ENCODE data around the gene ZBP1.
"Not testable (repeated sequence)": the region's sequence is repeated elsewhere in the genome, so short reads cannot be mapped to it uniquely, and the experiment has no call there.

Gene ZBP1

GRCh38 chr20:57647006-57647932 lies 27.0 kb upstream of the ZBP1 start:
- no peak for DNase-seq (ENCODE audit: low spot score)

DNA sequence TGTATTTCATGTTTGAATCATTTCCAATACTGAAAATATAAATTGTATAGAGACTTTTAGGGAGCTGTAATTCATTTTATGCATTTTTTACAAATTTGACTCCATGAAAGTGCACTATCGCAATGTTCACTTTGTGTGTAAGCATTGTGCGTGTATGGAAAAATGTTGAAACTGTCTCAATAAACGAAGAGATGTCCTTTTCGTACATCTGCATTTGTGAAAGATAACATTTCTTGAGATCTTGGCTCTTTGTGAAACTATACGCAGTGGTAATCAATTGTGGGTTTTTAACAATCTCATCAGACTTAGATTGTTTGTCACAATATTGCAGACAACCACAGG lies 18.6 kb upstream of the ZBP1 start:
- DNase-seq (ENCODE audit: low spot score) = no peak

DNA sequence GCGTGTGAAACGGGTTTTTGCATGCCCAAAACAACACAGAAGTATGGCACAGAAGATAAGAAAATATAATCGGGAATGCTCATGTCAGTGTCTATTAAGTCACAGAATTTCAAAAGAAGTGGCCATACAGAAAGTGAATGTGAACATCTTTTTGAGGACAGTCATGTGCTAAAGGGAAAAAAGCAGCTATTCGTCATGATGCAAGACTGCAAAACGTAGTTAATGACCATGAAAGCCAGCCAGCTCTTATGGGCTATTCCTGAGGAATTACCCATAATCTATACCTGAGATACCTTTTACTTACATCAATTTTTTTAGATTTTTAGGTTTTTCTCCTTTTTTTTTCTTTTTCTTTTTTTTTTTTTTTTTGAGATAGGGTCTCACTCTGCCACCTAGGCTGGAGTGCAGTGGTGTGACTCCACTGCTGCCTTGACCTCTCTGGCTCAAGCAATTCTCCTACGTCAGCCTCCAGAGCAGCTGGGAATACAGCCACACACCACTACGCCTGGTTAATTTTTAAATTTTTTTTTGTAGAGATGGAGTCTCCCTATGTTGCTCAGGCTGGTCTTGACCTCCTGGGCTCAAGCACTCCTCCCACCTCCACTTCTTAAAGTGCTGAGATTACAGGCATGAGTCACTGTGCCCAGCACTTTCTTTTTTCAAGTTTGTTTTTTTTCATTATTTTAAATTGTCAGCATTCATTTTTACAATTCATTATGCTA lies 18.1 kb upstream of the ZBP1 start:
- DNase-seq (ENCODE audit: low spot score) = no peak

GRCh38 chr20:57633945-57634491 lies 13.8 kb upstream of the ZBP1 start:
- no peak for DNase-seq (ENCODE audit: low spot score)

DNA sequence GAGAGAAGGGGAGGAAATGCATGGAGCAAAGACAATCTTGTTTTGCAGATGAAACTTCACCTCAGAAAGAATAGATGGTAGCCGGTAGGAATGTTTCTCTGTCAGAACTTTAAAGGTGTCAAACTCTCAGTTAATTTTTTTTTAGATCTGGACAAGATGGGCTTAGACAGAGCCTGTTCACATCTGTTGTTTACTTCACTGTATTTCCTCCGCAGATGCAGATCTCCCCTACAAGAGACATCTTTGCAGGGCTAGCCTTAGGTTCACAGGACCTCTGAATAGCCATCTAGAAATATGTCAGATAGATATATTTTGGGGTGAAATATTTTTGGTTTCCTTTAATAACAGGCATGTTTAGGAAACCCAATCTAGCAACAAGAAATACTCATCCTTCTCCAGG lies 12.1 kb upstream of the ZBP1 start:
- DNase-seq (ENCODE audit: low spot score) = peak; percentile 57

DNA sequence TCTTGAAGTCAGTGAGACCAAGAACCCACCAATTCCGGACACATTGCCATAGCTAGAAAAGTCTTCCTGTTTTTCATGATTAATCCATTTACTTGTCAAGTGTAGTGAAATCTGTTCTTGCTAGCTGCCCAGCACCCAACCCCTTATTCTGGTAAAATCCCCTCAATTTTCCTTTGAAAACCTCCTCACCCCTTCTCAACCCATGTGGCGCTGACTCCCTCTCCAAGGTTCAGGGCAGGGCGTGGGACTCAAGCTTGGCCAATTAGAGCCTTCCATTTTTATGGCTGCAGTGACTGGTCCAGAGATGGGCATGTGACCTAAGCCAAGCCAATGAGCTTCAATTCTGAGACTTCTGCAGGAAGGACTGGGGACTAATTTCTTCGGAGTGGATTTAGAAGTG lies 9.8 kb upstream of the ZBP1 start:
- no peak for DNase-seq (ENCODE audit: low spot score)

DNA sequence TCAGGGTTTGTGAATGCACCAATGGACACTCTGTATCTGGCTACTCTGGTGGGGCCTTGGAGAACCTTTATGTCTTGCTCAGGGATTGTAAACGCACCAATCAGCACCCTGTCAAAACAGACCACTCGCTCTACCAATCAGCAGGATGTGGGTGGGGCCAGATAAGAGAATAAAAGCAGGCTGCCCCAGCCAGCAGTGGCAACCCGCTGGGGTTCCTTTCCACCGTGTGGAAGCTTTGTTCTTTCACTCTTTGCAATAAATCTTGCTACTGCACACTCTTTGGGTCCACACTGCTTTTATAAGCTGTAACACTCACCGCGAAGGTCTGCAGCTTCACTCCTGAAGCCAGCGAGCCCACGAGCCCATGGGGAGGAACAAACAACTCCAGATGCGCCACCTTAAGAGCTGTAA lies 9.3 kb upstream of the ZBP1 start:
- not testable (repeated sequence) for DNase-seq (ENCODE audit: low spot score)

DNA sequence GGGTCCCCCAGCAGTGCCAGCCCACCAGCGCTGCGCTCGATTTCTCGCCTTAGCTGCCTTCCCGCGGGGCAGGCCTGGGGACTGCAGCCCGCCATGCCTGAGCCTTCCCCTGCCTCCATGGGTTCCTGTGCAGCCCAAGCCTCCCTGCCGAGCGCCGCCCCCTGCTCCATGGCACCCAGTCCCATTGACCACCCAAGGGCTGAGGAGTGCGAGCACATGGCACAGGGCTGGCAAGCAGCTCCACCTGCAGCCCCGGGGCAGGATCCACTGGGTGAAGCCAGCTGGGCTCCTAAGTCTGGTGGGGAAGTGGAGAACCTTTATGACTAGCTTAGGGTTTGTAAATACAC lies 8.7 kb upstream of the ZBP1 start:
- DNase-seq (ENCODE audit: low spot score) = not testable (repeated sequence)

DNA sequence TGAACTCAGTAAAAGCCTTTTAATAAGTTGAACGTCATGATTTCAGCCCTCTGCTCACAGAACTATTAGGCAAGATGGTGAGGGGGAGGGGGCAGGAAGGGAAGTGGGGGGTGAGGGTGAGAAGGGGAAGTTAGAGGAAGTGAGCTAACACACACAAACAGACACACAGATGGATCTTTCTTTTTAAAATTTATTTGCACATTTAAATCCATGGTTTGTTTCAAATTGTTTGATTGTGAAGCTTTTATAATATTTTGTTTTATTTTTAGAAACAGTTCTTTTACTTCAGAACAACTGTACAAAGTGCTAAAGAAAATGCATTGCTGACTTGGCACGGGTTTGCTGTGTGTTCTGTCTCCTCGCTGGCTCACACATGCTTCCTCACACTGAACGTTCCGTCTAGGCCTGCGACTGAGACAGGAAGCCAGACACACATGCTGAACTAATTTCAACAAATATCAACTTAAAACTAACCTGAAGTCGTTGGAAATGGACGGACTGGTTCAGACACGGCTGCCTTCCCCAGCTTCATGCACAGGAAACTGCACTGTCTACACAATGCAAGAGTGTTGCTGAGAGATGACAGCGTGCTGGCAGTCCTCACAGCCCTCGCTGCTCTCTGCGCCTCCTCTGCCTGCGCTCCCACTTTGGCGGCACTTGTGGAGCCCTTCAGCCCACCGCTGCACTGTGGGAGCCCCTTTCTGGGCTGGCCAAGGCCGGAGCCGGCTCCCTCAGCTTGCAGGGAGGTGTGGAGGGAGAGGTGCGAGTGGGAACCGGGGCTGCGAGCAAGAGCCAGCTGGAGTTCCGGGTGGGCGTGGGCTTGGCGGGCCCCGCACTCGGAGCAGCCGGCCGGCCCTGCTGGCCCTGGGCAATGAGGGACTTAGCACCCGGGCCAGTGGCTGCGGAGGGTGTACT lies 8.1 kb upstream of the ZBP1 start:
- DNase-seq (ENCODE audit: low spot score) = peak; percentile 76

DNA sequence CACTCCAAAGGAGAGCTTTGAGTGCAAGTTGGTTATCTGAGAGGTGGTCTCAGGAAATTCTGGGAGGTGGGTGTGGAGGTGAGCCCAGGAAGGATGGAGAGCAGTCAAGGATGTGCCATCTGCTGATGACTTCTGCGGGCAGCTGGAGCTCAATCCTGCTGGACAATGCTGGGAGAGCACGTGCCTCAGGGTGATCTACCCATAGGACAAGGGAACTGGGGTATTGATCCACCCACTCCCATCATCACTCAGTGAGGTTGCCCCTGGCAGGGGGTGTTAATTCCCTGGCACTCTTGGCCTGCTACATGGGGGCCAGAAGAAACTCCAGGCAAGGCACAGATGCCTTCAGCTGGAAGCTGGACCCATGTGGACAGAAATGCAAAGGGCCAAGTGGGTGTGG lies 7.1 kb upstream of the ZBP1 start:
- no peak for DNase-seq (ENCODE audit: low spot score)

DNA sequence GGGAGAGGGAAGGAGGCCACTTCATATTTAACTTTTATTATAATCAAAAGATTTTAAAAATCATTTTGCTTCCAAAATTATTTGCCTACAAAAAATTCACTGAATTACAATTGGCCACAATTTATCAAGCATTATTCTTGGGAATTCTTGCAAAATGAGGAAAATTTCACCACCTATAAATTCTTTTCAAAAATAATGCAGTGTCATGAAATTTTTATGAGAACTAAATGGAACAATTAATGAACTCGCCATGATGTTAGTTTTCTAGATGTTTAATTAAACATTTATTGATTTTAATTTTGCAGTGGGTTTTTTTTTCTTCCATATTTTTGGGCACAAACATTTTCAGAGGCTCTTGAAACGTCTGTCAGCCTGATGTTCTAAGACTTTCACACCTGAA lies 5.8 kb upstream of the ZBP1 start:
- no peak for DNase-seq (ENCODE audit: low spot score)

DNA sequence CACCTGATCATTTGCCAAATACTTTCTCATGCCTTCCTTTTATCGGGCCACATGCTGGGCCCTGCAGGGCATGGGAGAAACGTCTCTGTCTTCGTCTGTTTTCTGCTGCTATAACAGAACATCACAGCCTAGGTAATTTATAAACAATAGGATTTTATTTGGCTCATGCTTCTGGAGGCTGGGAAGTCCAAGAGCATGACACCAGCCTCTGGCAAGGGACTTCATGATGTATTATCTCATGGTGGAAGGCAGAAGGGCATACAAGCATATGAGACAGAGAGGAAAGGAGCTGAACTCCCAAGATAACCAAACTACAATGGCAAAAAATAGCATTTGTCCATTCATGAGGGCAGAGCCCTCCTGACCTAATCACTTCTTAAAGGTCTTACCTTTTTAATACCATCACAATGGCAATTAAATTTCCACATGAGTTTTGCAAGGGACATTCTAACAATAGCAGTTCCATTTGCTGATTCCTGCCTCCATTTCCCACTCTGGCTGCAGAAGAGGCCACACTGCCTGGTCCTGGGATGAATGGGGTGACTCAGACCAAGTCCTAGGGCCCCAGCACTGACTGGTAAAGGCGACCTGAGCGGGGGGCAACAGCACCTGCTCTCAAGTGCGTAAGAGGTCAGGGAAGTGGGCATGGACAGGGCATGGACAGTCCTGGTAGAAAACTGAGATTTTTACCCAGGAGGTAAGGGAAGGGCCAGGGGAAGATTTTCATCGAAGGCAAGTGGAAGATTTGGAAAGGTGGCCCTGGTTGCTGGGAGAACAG lies 5.1 kb upstream of the ZBP1 start:
- DNase-seq (ENCODE audit: low spot score) = no peak

DNA sequence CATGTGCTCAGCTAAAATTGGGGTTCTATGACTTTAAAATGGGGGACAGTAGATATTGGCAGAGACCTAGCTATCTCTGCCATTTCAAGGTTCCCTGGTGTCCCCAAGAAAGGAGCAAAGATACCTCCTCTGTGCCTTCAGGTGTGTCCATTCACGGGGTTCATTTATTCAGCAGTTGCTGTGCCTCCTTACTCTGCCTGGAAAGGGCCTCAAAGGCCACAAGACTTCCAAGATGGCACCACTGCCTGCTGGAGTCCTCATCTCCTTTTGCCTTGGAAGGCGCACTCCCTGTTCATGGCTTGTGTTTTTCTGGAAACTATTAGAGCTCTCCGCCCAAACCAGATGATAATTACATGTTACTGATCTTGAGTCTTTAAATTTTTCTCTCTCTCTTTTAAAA lies 3.9 kb upstream of the ZBP1 start:
- no peak for DNase-seq (ENCODE audit: low spot score)

GRCh38 chr20:57622579-57623381 lies 2.6 kb upstream of the ZBP1 start:
- peak; percentile 74 for DNase-seq (ENCODE audit: low spot score)

DNA sequence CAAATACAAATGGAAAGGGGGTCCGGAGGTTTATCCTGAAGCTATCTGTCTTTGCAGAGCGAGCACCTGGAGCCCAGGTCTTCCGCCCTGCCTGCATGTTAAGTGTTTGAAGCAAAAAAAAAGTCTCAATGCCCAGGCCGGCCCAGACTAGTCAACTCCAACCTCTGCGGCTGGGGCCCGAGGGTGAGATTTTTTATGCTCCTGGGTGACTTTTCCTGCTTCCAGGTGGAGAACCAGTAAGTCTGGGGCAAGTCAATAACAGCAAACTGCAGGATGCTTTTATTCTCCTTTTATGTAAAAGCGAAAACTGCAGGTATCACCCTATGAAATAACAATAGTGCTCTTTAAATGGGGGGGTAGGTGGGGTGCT lies 2.0 kb upstream of the ZBP1 start:
- DNase-seq (ENCODE audit: low spot score) = no peak

DNA sequence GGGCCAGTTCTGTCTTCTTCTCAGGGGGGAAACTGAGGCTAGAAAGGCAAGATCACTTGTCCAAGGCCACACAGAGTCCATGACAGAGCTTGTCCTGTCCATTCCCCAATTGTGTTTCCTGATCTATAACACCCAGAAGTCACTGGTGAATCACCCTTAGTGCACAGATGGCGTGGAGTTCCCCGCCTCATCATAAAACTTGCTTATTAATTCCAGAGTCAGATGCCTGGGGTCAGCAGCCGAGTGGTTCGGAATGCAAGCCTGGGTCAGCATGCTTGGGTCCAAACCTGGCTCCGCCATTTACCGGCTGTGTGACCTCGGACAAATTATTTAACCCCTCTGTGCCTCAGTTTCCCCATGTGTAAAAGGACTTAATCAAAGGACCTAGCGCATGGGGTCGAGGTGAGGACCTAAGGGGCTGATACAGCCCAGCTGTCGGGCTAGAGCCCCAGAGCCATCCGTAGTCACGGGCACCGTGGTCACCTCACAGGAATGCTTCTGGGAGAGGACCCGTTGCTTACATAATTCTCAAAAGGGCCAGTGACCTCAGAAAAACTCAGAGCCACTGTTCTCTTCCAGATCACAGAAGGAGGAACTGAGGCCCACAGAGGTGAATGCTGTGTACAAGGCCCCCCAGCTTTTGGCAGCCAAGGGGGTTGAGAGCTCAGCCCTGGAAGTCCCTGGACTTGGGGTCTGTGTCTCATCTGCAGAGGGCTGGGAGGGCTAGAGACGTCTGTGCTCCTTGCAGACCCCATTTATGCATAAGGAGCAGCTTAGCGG lies 1.4 kb upstream of the ZBP1 start:
- DNase-seq (ENCODE audit: low spot score) = no peak

GRCh38 chr20:57620999-57621398 lies 773 bp upstream of the ZBP1 start:
- DNase-seq (ENCODE audit: low spot score) = peak; percentile 76

DNA sequence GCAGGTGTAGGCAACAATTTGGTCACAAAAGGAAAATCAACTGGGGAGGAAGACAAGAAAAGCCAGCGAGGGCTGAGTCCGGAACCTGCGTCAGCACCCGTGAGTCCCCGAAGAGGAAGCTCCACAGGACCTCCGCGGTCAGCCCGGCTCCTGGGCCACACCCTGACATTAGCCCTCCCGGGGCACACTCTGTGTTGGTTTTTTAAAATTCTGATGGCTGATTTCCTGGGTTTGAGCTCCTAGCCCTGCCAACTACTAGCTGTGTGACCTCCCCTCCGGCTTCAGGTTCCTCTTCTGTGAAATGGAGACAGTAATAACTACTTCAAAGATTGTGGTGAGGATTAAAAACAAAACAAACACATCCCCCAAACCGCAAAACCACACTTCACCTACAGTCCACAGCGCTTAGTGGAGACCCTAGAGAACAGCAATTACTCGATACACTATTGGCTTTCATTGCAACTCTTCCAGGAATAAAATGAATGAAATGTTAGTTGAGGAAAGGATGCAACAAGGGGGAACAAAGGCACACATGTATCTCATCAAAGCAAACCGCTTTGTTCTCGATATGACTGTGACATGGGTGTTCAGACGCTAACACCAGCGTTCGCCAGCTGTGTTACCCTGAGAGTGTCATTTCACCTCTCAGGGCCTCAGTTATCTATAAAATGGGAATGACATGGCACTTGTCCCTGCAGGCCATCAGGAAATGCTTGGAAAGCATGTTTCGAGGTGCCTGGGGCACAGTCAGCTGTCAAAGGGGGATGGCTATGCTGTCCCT lies 985 bp downstream of the ZBP1 start:
- DNase-seq (ENCODE audit: low spot score) = peak; percentile 92

DNA sequence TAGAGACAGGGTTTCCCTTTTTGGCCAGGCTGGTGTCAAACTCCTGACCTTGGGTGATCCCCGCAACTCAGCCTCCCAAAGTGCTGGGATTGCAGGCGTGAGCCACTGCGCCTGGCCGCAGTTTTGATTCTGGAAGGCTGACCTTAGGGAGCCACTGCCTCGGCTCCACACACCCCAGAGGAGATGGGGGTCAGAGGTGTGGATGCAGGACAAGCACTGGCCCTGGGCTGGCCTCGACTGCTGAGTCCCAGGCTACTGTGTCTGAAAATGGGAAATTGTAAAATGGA lies 1.5 kb downstream of the ZBP1 start:
- no peak for DNase-seq (ENCODE audit: low spot score)
